Neural cell (in vitro differentiated cells): ENCODE data around the gene NKX1-2. TPM values are rescaled to one million over a fixed set of nuclear protein-coding genes. Genes with fewer than 3 reads are reported as not detected.

Experiments used
- H2AFZ ChIP-seq: fragments of 200-600, 300-800 bp; sonication (generic), shearing (Covaris generic); 2 replicates; pipeline ENCODE4 v1.6.0; 2014; ENCODE audit warnings: low read depth, mild to moderate bottlenecking, antibody characterized with exemption, low read length, moderate library complexity
- H3F3A ChIP-seq: fragments of 200-600 bp; shearing (Covaris generic); 2 replicates; pipeline ENCODE4 v1.6.1; 2016; ENCODE audit warnings: mild to moderate bottlenecking, moderate library complexity, mixed read lengths, antibody characterized with exemption, low read length; ENCODE audit not compliant: insufficient read depth, poor library complexity, severe bottlenecking
- H3K27ac ChIP-seq: fragments of 200-600, 300-800 bp; sonication (generic), shearing (Covaris generic); 2 replicates; pipeline ENCODE4 v1.5.1; 2014; ENCODE audit warnings: mild to moderate bottlenecking, low read length, moderate library complexity
- H3K27me3 ChIP-seq: fragments of 300-800, 200-600 bp; sonication (generic), shearing (Covaris generic); 2 replicates; pipeline ENCODE4 v1.6.0; 2014; ENCODE audit warnings: mild to moderate bottlenecking, low read depth, low read length, moderate library complexity; ENCODE audit not compliant: insufficient read depth
- H3K36me3 ChIP-seq: fragments of 300-800, 200-600 bp; sonication (generic), shearing (Covaris generic); 2 replicates; pipeline ENCODE4 v1.5.1; 2014; ENCODE audit warnings: mild to moderate bottlenecking, antibody characterized with exemption, low read length, moderate library complexity; ENCODE audit not compliant: insufficient read depth
- H3K4me2 ChIP-seq: fragments of 300-800, 200-600 bp; sonication (generic), shearing (Covaris generic); 2 replicates; pipeline ENCODE4 v1.6.0; 2014; ENCODE audit warnings: mild to moderate bottlenecking, low read length
- H3K4me3 ChIP-seq: fragments of 300-800, 200-600 bp; sonication (generic), shearing (Covaris generic); 2 replicates; pipeline ENCODE4 v1.5.1; 2014; ENCODE audit warnings: mild to moderate bottlenecking, low read length, moderate library complexity
- H3K79me2 ChIP-seq: fragments of 200-600 bp; shearing (Covaris generic); replicated peaks from 2 replicates; pipeline ENCODE4 v1.6.0; 2014; ENCODE audit warnings: mild to moderate bottlenecking, low read length, moderate library complexity; ENCODE audit not compliant: insufficient read depth
- H3K9ac ChIP-seq: fragments of 300-800, 200-600 bp; sonication (generic), shearing (Covaris generic); 2 replicates; pipeline ENCODE4 v1.6.1; 2016; ENCODE audit warnings: mild to moderate bottlenecking, low read length, mixed read lengths
- H3K9me2 ChIP-seq: fragments of 200-600 bp; shearing (Covaris generic); 2 replicates; pipeline ENCODE4 v1.6.1; 2016; ENCODE audit warnings: mild to moderate bottlenecking, low read length, mixed read lengths; ENCODE audit not compliant: insufficient read depth
- H3K9me3 ChIP-seq: fragments of 200-600, 300-800 bp; sonication (generic), shearing (Covaris generic); 2 replicates; pipeline ENCODE4 v1.6.1; 2016; ENCODE audit warnings: mild to moderate bottlenecking, mixed run types, low read length, moderate library complexity, mixed read lengths
- H4K20me1 ChIP-seq: fragments of 200-600 bp; shearing (Covaris generic); 2 replicates; pipeline ENCODE4 v1.6.1; 2016; ENCODE audit warnings: mild to moderate bottlenecking, mixed run types; ENCODE audit not compliant: insufficient read depth
- EP300 ChIP-seq: fragments of 450-650 bp; conservative IDR thresholded peaks from 2 replicates; pipeline ENCODE4 v1.6.1; 2014; ENCODE audit warnings: antibody characterized with exemption, mild to moderate bottlenecking, moderate library complexity; ENCODE audit not compliant: poor library complexity, severe bottlenecking
- EZH2 ChIP-seq: fragments of 200-600, 300-800 bp; shearing (Covaris generic), sonication (generic); IDR thresholded peaks from 2 replicates; pipeline ENCODE4 v1.6.1; 2014; ENCODE audit warnings: antibody characterized with exemption, low read length, borderline replicate concordance, mild to moderate bottlenecking; ENCODE audit not compliant: insufficient read depth, poor library complexity, severe bottlenecking
- MXI1 ChIP-seq: fragments of 450-650 bp; conservative IDR thresholded peaks from 2 replicates; pipeline ENCODE4 v1.6.1; 2014; ENCODE audit warnings: antibody characterized with exemption, mild to moderate bottlenecking; ENCODE audit not compliant: poor library complexity, severe bottlenecking
- POLR2AphosphoS5 ChIP-seq: IDR thresholded peaks from 2 replicates; pipeline ENCODE4 v1.6.1; 2012
- RAD21 ChIP-seq: fragments of 450-650 bp; conservative IDR thresholded peaks from 2 replicates; pipeline ENCODE4 v1.6.1; 2014; ENCODE audit warnings: antibody characterized with exemption, mild to moderate bottlenecking, moderate library complexity
- SMC3 ChIP-seq: fragments of 450-650 bp; conservative IDR thresholded peaks from 2 replicates; pipeline ENCODE4 v1.6.1; 2014; ENCODE audit warnings: antibody characterized with exemption, mild to moderate bottlenecking, moderate library complexity; ENCODE audit not compliant: poor library complexity
- TAF1 ChIP-seq: IDR thresholded peaks from 2 replicates; pipeline ENCODE4 v1.6.1; 2012; ENCODE audit warnings: low read depth
- polyA plus RNA-seq: library from polyadenylated mRNA; depleted of rRNA; stranded (reverse); fragments of >200 nt; gene quantifications from 2 replicates; pipeline ENCODE4 v1.2.3, GENCODE V29; 2014
- TF ChIP-seq, protein P1 (sequence below): fragments of 450-650 bp; IDR thresholded peaks from 2 replicates; pipeline ENCODE4 v1.5.1; 2014; ENCODE audit warnings: antibody characterized with exemption, mild to moderate bottlenecking, moderate library complexity; ENCODE audit not compliant: poor library complexity, severe bottlenecking
- TF ChIP-seq, protein P2 (sequence below): IDR thresholded peaks from 2 replicates; pipeline ENCODE4 v1.6.1; 2012; ENCODE audit warnings: borderline replicate concordance

The NKX1-2 gene
- polyA plus RNA-seq, 1 donor from 2014 or later: 0.19 TPM

DNA sequence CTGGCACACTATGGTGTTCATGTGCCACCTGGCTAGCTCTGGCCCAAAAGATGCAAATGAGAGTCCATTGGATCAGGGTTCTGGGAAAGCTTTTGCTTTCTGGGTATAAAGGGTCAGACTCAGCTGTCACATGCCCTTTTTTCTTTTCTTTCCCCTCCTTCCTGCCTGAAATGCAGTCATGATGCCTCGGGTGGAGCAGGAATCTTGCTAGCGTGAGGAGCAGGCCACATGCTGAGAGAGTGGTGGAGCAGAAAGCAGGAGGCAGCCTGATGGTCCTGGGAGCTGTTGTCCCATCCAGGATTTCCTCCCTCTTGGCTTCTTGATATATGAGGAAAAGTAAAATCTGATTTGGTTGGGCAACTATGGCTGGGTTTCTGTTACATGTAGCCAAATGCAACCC lies 9.1 kb upstream of the NKX1-2 start:
- Histone ChIP-seq H3K27me3 (peaks cover 3% of the 10 kb centered on the region), H3K9me2 (no peaks in the 10 kb centered on the region), H3K9ac (no peak overlapping the region), H3K79me2 (no peaks in the 10 kb centered on the region), H3K27ac (no peak overlapping the region), H3K4me3 (no peak overlapping the region), H3K4me2 (no peak overlapping the region), H4K20me1 (no peaks in the 10 kb centered on the region), H3K9me3 (no peaks in the 10 kb centered on the region), H2AFZ (no peak overlapping the region), H3K36me3 (no peaks in the 10 kb centered on the region), H3F3A (no peaks in the 10 kb centered on the region)
- TF ChIP-seq, protein P1, sequence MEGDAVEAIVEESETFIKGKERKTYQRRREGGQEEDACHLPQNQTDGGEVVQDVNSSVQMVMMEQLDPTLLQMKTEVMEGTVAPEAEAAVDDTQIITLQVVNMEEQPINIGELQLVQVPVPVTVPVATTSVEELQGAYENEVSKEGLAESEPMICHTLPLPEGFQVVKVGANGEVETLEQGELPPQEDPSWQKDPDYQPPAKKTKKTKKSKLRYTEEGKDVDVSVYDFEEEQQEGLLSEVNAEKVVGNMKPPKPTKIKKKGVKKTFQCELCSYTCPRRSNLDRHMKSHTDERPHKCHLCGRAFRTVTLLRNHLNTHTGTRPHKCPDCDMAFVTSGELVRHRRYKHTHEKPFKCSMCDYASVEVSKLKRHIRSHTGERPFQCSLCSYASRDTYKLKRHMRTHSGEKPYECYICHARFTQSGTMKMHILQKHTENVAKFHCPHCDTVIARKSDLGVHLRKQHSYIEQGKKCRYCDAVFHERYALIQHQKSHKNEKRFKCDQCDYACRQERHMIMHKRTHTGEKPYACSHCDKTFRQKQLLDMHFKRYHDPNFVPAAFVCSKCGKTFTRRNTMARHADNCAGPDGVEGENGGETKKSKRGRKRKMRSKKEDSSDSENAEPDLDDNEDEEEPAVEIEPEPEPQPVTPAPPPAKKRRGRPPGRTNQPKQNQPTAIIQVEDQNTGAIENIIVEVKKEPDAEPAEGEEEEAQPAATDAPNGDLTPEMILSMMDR: no peak
- TF ChIP-seq SMC3 (no peak), EZH2 (no peak), RAD21 (no peak), TAF1 (no peak), POLR2AphosphoS5 (no peak)

DNA sequence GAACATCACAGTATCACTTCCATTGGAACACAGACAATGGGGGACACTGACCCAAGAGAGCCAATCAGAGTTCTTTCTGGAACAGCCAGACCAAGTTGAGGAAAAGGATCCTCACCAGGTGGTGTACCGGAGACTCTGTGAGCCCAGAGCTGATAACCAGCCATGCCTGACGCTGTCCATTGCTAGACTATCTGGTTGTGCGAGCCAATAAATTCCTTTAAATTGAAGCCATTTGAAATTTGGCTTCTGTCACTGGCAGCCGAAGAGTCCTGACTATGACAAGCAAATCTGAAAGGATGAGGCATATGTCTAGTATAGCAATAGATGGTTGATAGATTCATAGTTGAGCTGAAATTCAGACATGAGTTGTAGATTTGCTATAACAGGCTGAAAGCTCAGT lies 8.6 kb upstream of the NKX1-2 start:
- Histone ChIP-seq H3K9me3 (no peaks in the 10 kb centered on the region), H3K4me3 (no peak overlapping the region), H4K20me1 (no peaks in the 10 kb centered on the region), H2AFZ (no peak overlapping the region), H3K36me3 (no peaks in the 10 kb centered on the region), H3K4me2 (no peak overlapping the region), H3F3A (no peaks in the 10 kb centered on the region), H3K9me2 (no peaks in the 10 kb centered on the region), H3K27me3 (peaks cover 3% of the 10 kb centered on the region), H3K27ac (no peak overlapping the region), H3K9ac (no peak overlapping the region), H3K79me2 (no peaks in the 10 kb centered on the region)
- TF ChIP-seq, protein P2, sequence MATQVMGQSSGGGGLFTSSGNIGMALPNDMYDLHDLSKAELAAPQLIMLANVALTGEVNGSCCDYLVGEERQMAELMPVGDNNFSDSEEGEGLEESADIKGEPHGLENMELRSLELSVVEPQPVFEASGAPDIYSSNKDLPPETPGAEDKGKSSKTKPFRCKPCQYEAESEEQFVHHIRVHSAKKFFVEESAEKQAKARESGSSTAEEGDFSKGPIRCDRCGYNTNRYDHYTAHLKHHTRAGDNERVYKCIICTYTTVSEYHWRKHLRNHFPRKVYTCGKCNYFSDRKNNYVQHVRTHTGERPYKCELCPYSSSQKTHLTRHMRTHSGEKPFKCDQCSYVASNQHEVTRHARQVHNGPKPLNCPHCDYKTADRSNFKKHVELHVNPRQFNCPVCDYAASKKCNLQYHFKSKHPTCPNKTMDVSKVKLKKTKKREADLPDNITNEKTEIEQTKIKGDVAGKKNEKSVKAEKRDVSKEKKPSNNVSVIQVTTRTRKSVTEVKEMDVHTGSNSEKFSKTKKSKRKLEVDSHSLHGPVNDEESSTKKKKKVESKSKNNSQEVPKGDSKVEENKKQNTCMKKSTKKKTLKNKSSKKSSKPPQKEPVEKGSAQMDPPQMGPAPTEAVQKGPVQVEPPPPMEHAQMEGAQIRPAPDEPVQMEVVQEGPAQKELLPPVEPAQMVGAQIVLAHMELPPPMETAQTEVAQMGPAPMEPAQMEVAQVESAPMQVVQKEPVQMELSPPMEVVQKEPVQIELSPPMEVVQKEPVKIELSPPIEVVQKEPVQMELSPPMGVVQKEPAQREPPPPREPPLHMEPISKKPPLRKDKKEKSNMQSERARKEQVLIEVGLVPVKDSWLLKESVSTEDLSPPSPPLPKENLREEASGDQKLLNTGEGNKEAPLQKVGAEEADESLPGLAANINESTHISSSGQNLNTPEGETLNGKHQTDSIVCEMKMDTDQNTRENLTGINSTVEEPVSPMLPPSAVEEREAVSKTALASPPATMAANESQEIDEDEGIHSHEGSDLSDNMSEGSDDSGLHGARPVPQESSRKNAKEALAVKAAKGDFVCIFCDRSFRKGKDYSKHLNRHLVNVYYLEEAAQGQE: no peak
- TF ChIP-seq POLR2AphosphoS5 (no peak), MXI1 (no peak), EP300 (no peak), SMC3 (no peak), RAD21 (no peak), TAF1 (no peak), EZH2 (no peak)
- TF ChIP-seq, protein P1: no peak
